ENCODE results near the gene PRSS12.

DNA sequence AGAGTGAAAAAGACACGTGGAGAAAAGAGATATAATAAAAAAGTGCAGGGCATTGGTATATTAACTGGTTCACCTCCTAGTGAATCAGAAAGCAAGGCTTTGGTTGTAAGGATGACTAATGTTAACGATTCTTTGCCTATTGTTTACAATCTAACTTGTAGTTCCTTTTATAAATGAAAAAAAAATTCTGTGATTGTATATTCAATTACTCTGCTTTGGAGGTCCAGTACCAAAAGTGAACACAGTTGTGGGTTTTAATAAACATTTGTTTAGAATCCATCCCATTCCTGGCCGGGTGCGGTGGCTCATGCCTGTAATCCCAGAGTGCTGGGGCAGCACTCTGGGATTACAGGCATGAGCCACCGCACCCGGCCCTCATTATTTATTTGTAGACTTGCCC lies 36.9 kb upstream of the PRSS12 start:
- TF ChIP-seq, protein P1, sequence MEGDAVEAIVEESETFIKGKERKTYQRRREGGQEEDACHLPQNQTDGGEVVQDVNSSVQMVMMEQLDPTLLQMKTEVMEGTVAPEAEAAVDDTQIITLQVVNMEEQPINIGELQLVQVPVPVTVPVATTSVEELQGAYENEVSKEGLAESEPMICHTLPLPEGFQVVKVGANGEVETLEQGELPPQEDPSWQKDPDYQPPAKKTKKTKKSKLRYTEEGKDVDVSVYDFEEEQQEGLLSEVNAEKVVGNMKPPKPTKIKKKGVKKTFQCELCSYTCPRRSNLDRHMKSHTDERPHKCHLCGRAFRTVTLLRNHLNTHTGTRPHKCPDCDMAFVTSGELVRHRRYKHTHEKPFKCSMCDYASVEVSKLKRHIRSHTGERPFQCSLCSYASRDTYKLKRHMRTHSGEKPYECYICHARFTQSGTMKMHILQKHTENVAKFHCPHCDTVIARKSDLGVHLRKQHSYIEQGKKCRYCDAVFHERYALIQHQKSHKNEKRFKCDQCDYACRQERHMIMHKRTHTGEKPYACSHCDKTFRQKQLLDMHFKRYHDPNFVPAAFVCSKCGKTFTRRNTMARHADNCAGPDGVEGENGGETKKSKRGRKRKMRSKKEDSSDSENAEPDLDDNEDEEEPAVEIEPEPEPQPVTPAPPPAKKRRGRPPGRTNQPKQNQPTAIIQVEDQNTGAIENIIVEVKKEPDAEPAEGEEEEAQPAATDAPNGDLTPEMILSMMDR (conservative IDR thresholded peaks at IDR 0.05; ENCODE audit: low read length), result no peak
- TF ChIP-seq EZH2phosphoT487 (IDR thresholded peaks at IDR 0.05; ENCODE audit: borderline replicate concordance, low read depth, low read length), result no peak
